Activated gamma-delta T cell (primary cell): ENCODE data around the gene FBXL12.
"Not testable (repeated sequence)": the region's sequence is repeated elsewhere in the genome, so short reads cannot be mapped to it uniquely, and the experiment has no call there.

Source experiments
- DNase-seq: peaks from one replicate; lab custom pipeline; 2025; lab: John Stamatoyannopoulos, UW

The FBXL12 gene

GRCh38 chr19:9838324-9838723 is 19.4 kb upstream of the FBXL12 start:
- no peak for DNase-seq

GRCh38 chr19:9836021-9836420 is 17.1 kb upstream of the FBXL12 start:
- no peak for DNase-seq

GRCh38 chr19:9835507-9835949 is 16.6 kb upstream of the FBXL12 start:
- DNase-seq = no peak

- DNase-seq = peak; percentile 99
These were observed 16.0 kb upstream of the FBXL12 start, which contains the start of gene PIN1 for GRCh38 chr19:9834726-9835506. PIN1 (plus strand) TSS chr19:9835318; CDS start chr19:9835345, 27 bp downstream.

- DNase-seq = no peak
These were observed 15.4 kb upstream of the FBXL12 start for GRCh38 chr19:9834307-9834725.

GRCh38 chr19:9828551-9829063 is 9.7 kb upstream of the FBXL12 start:
- no peak for DNase-seq

GRCh38 chr19:9827289-9828238 is 8.7 kb upstream of the FBXL12 start, which contains the start of gene UBL5:
UBL5 (plus strand) TSS chr19:9827918; CDS start chr19:9828338, 420 bp downstream.
- peak; percentile 61 for DNase-seq

GRCh38 chr19:9823816-9824215 is 4.9 kb upstream of the FBXL12 start:
- no peak for DNase-seq

- DNase-seq = not testable (repeated sequence)
These were observed 1.2 kb upstream of the FBXL12 start for GRCh38 chr19:9820034-9820433.

GRCh38 chr19:9819596-9819909 is 674 bp upstream of the FBXL12 start:
- no peak for DNase-seq

- DNase-seq = no peak
These were observed 625 bp downstream of the FBXL12 start for GRCh38 chr19:9818175-9818733.

- DNase-seq = no peak
These were observed 7.7 kb downstream of the FBXL12 start for GRCh38 chr19:9811139-9811538.

- DNase-seq = no peak
These were observed 9.7 kb downstream of the FBXL12 start for GRCh38 chr19:9808855-9809824.

GRCh38 chr19:9806803-9807202 is 12.1 kb downstream of the FBXL12 start:
- no peak for DNase-seq

GRCh38 chr19:9801976-9802375 is 16.9 kb downstream of the FBXL12 start:
- DNase-seq = no peak

GRCh38 chr19:9799162-9799561 is 19.7 kb downstream of the FBXL12 start:
- DNase-seq = no peak

GRCh38 chr19:9797871-9798270 is 21.0 kb downstream of the FBXL12 start:
- DNase-seq = no peak

- DNase-seq = no peak
These were observed 22.6 kb downstream of the FBXL12 start for GRCh38 chr19:9796113-9796773.

- peak; percentile 54 for DNase-seq
These were observed 25.7 kb downstream of the FBXL12 start for GRCh38 chr19:9793071-9793591.
